ENCODE results near the gene DDX55. TPM values are rescaled to one million over a fixed set of nuclear protein-coding genes. Genes with fewer than 3 reads are reported as not detected.

DDX55 gene
- total RNA-seq, 1 donor from 2014 or later, result 5.1 TPM

GRCh38 chr12:123667771-123668170 lies 65.9 kb downstream of the DDX55 start:
- no peak for DNase-seq (ENCODE audit: low spot score)
- intact Hi-C loops (cut with DNase I), result no loop called here

Other genes starting within 250 kb of the DDX55 start
- 25.3 TPM for gene SBNO1, start 237.3 kb upstream of the DDX55 start, total RNA-seq
- 36.4 TPM for gene KMT5A, start 218.0 kb upstream of the DDX55 start, total RNA-seq
- gene RILPL2, start 165.4 kb upstream of the DDX55 start, total RNA-seq, result 1.6 TPM
- 24.3 TPM for gene SNRNP35, start 144.0 kb upstream of the DDX55 start, total RNA-seq
- 85.3 TPM for gene RILPL1, start 68.4 kb upstream of the DDX55 start, total RNA-seq
- 150 TPM for gene TMED2, start 17.5 kb upstream of the DDX55 start, total RNA-seq
- gene EIF2B1, start 31.6 kb downstream of the DDX55 start, total RNA-seq, result 27.9 TPM
- gene GTF2H3, start 31.7 kb downstream of the DDX55 start, total RNA-seq, result 12.9 TPM
- 3.1 TPM for gene TCTN2, start 69.0 kb downstream of the DDX55 start, total RNA-seq
- gene ATP6V0A2, start 110.3 kb downstream of the DDX55 start, total RNA-seq, result 14.9 TPM
- 0.73 TPM for gene DNAH10, start 160.2 kb downstream of the DDX55 start, total RNA-seq